ENCODE data around the gene MORN1.

Gene MORN1

GRCh38 chr1:2386636-2387611, 4.4 kb downstream of the MORN1 start:
- DNase-seq (ENCODE audit: low spot score), result no peak
- in situ Hi-C loops (cut with MboI; ENCODE audit: low pct_unique_long_range_greater_than_20kb, low sequenced_read_pairs, unreplicated experiment), result loop anchor here (25.0 kb wide), 1 partner anchor 425 kb away; no protein-coding TSS in a partner anchor
- TF ChIP-seq CTCF (IDR thresholded peaks at IDR 0.05; ENCODE audit: extremely low read depth, insufficient read depth, missing control alignments), result no peak

- DNase-seq (ENCODE audit: low spot score), result no peak
- in situ Hi-C loops (cut with MboI; ENCODE audit: low pct_unique_long_range_greater_than_20kb, low sequenced_read_pairs, unreplicated experiment), result loop anchor here (25.0 kb wide), 1 partner anchor 423 kb away; no protein-coding TSS in a partner anchor
- no peak for TF ChIP-seq CTCF (IDR thresholded peaks at IDR 0.05; ENCODE audit: extremely low read depth, insufficient read depth, missing control alignments)
Measured at GRCh38 chr1:2385606-2386280, 5.6 kb downstream of the MORN1 start.

GRCh38 chr1:2384941-2385481, 6.3 kb downstream of the MORN1 start:
- TF ChIP-seq CTCF (IDR thresholded peaks at IDR 0.05; ENCODE audit: extremely low read depth, insufficient read depth, missing control alignments), result no peak
- in situ Hi-C loops (cut with MboI; ENCODE audit: low pct_unique_long_range_greater_than_20kb, low sequenced_read_pairs, unreplicated experiment), result loop anchor here (25.0 kb wide), 1 partner anchor 423 kb away; no protein-coding TSS in a partner anchor
- DNase-seq (ENCODE audit: low spot score), result no peak

- no peak for DNase-seq (ENCODE audit: low spot score)
- in situ Hi-C loops (cut with MboI; ENCODE audit: low pct_unique_long_range_greater_than_20kb, low sequenced_read_pairs, unreplicated experiment), result loop anchor here (25.0 kb wide), 1 partner anchor 422 kb away; no protein-coding TSS in a partner anchor
- TF ChIP-seq CTCF (IDR thresholded peaks at IDR 0.05; ENCODE audit: extremely low read depth, insufficient read depth, missing control alignments), result no peak
Measured at GRCh38 chr1:2384130-2384860, 7.1 kb downstream of the MORN1 start.

- in situ Hi-C loops (cut with MboI; ENCODE audit: low pct_unique_long_range_greater_than_20kb, low sequenced_read_pairs, unreplicated experiment), result loop anchor here (25.0 kb wide), 1 partner anchor 421 kb away; no protein-coding TSS in a partner anchor
- no peak for DNase-seq (ENCODE audit: low spot score)
Measured at GRCh38 chr1:2383576-2383975, 7.8 kb downstream of the MORN1 start.

More at GRCh38 chr1:2383576-2383975, 7.8 kb downstream of the MORN1 start:
- TF ChIP-seq CTCF (IDR thresholded peaks at IDR 0.05; ENCODE audit: extremely low read depth, insufficient read depth, missing control alignments), result no peak
